Gastroesophageal sphincter (tissue), 3 donors: ENCODE data around the gene PLA2G2F.

Source experiments
- POLR2AphosphoS5 ChIP-seq: sonication (generic); formaldehyde crosslinking; IDR thresholded peaks from one replicate; pipeline ENCODE4 v1.6.1; 2017; ENCODE audit warnings: antibody characterized with exemption
- TF ChIP-seq, protein P1 (sequence below), 4 experiments: fragments of 200-600 bp in 2 of 4; fragments of 450-650 bp in 2 of 4; sonication (generic) in 1 of 4; IDR thresholded peaks; one replicate each; pipeline ENCODE4 v1.5.1; 2017 to 2019; ENCODE audit warnings: antibody characterized with exemption in 4 of 4, mild to moderate bottlenecking in 2 of 4, moderate library complexity in 2 of 4

DNA sequence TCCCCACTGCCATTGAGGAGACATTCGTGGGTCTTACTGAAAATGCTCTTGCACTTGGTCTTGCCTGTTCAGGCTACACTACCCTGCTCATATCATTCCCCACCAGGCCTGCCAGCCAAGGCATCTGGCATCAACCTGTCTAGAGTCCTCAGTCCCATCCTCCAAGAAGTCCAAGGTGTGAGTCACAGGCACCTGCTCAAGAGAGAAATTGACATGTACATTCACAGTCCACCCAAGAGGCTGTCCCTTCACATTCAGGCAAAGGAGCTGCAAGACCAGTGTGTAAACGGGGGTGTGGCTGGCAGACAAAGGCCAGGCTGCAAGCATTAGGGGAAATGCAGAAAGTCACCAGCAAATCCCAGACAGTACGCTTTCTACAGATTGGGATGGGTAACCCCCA is 60.3 kb downstream of the PLA2G2F start:
- no peak for TF ChIP-seq POLR2AphosphoS5
- TF ChIP-seq, protein P1, sequence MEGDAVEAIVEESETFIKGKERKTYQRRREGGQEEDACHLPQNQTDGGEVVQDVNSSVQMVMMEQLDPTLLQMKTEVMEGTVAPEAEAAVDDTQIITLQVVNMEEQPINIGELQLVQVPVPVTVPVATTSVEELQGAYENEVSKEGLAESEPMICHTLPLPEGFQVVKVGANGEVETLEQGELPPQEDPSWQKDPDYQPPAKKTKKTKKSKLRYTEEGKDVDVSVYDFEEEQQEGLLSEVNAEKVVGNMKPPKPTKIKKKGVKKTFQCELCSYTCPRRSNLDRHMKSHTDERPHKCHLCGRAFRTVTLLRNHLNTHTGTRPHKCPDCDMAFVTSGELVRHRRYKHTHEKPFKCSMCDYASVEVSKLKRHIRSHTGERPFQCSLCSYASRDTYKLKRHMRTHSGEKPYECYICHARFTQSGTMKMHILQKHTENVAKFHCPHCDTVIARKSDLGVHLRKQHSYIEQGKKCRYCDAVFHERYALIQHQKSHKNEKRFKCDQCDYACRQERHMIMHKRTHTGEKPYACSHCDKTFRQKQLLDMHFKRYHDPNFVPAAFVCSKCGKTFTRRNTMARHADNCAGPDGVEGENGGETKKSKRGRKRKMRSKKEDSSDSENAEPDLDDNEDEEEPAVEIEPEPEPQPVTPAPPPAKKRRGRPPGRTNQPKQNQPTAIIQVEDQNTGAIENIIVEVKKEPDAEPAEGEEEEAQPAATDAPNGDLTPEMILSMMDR (IDR thresholded peaks at IDR 0.05) = no peak
